Keratinocyte (primary cell): ENCODE results near the gene KIF26A. TPM values are rescaled to one million over a fixed set of nuclear protein-coding genes. Genes with fewer than 3 reads are reported as not detected.

Experiments used
- DNase-seq: peaks from one replicate; pipeline ENCODE4 v3.0.0-alpha.2; 2011; ENCODE audit warnings: low read depth, missing footprints, low spot score
- FAIRE-seq: peaks from 2 replicates; lab custom pipeline; 2011; peaks lifted over from hg19 to GRCh38; lab: Jason Lieb, UNC
- H2AFZ ChIP-seq: 2 replicates; pipeline ENCODE4 v1.6.0; 2012; ENCODE audit warnings: low read length, control low read depth, inconsistent platforms; ENCODE audit not compliant: control insufficient read depth
- H3K27ac ChIP-seq: 2 replicates; pipeline ENCODE4 v1.5.1; 2011; ENCODE audit warnings: low read length; ENCODE audit not compliant: control insufficient read depth, insufficient read depth
- H3K27me3 ChIP-seq: 3 replicates; pipeline ENCODE4 v1.6.0; 2011; ENCODE audit warnings: low read length; ENCODE audit not compliant: control insufficient read depth, insufficient read depth; ENCODE audit errors: extremely low read depth
- H3K36me3 ChIP-seq, 2 experiments: 2 replicates in 1 of 2; 3 replicates in 1 of 2; pipeline ENCODE4 v1.5.1; 2011; ENCODE audit warnings: low read length in 2 of 2, mild to moderate bottlenecking in 1 of 2; ENCODE audit not compliant: control insufficient read depth in 2 of 2, insufficient read depth in 2 of 2; ENCODE audit errors: extremely low read depth in 1 of 2
- H3K4me1 ChIP-seq: 3 replicates; pipeline ENCODE4 v1.5.1; 2011; ENCODE audit warnings: low read length; ENCODE audit not compliant: control insufficient read depth, insufficient read depth; ENCODE audit errors: extremely low read depth
- H3K4me2 ChIP-seq: 3 replicates; pipeline ENCODE4 v1.6.0; 2011; ENCODE audit warnings: low read depth, low read length; ENCODE audit not compliant: control insufficient read depth, insufficient read depth; ENCODE audit errors: extremely low read depth
- H3K4me3 ChIP-seq, 3 experiments: fragments of 200-600 bp in 1 of 3; sonication (generic) in 1 of 3; 2 replicates in 2 of 3; 3 replicates in 1 of 3; pipeline ENCODE4 v1.5.1; 2011 to 2016; ENCODE audit warnings: low read length in 3 of 3, mild to moderate bottlenecking in 3 of 3, control low read depth in 2 of 3, inconsistent platforms in 1 of 3, low read depth in 1 of 3, mixed read lengths in 1 of 3, mixed run types in 1 of 3, moderate library complexity in 1 of 3; ENCODE audit not compliant: control insufficient read depth in 2 of 3, insufficient read depth in 2 of 3; ENCODE audit errors: extremely low read depth in 1 of 3
- H3K79me2 ChIP-seq: 2 replicates; pipeline ENCODE4 v1.6.0; 2012; ENCODE audit warnings: low read length; ENCODE audit not compliant: control insufficient read depth, insufficient read depth
- H3K9ac ChIP-seq: 3 replicates; pipeline ENCODE4 v1.6.0; 2011; ENCODE audit warnings: low read length; ENCODE audit not compliant: control insufficient read depth, insufficient read depth; ENCODE audit errors: extremely low read depth
- H3K9me1 ChIP-seq: 3 replicates; pipeline ENCODE4 v1.6.0; 2011; ENCODE audit warnings: low read length; ENCODE audit not compliant: control insufficient read depth, insufficient read depth; ENCODE audit errors: extremely low read depth
- H3K9me3 ChIP-seq: 2 replicates; pipeline ENCODE4 v1.5.1; 2012; ENCODE audit warnings: low read depth, low read length; ENCODE audit not compliant: control insufficient read depth
- H4K20me1 ChIP-seq: 3 replicates; pipeline ENCODE4 v1.6.0; 2011; ENCODE audit warnings: low read length; ENCODE audit not compliant: control insufficient read depth, insufficient read depth; ENCODE audit errors: extremely low read depth
- EZH2 ChIP-seq: IDR thresholded peaks from one replicate; pipeline ENCODE4 v1.6.1; 2012; ENCODE audit warnings: inconsistent platforms, mild to moderate bottlenecking, low read length, moderate library complexity
- dilution Hi-C: fragments of 300-500 bp; cut with MboI; formaldehyde crosslinking; loops from one replicate; pipeline ENCODE4 v1.7.0; 2020; ENCODE audit warnings: low sequenced_read_pairs; ENCODE audit not compliant: extremely low pct_ligation_motif_present
- polyA plus RNA-seq, 5 experiments: library from polyadenylated mRNA; depleted of rRNA in 3 of 5; stranded (reverse) in 3 of 5; stranded (forward) in 1 of 5; unstranded in 1 of 5; fragments of >200 nt; gene quantifications; 1 replicate in 1 of 5; 2 replicates in 3 of 5; 3 replicates in 1 of 5; pipeline versions ENCODE4 v1.2.1 to v1.2.3, GENCODE V29; 2011 to 2012; ENCODE audit warnings: missing spikeins in 2 of 5, low read depth in 1 of 5, low replicate concordance in 1 of 5
- TF ChIP-seq, protein P1 (sequence below), 3 experiments: IDR thresholded peaks in 1 of 3; conservative IDR thresholded peaks in 1 of 3; optimal IDR thresholded peaks in 1 of 3; 2 replicates in 2 of 3; 3 replicates in 1 of 3; pipeline versions ENCODE3 to v1.5.1; 2011; ENCODE audit warnings: low read length in 3 of 3, mild to moderate bottlenecking in 3 of 3, moderate library complexity in 2 of 3, control low read depth in 1 of 3, inconsistent platforms in 1 of 3; ENCODE audit not compliant: insufficient read depth in 2 of 3; ENCODE audit errors: extremely low read depth in 1 of 3

KIF26A gene
- polyA plus RNA-seq, 1 donor (not counting 4 experiments of a cell fraction or from before 2014, with no cell fraction given), result 0.07 TPM

DNA sequence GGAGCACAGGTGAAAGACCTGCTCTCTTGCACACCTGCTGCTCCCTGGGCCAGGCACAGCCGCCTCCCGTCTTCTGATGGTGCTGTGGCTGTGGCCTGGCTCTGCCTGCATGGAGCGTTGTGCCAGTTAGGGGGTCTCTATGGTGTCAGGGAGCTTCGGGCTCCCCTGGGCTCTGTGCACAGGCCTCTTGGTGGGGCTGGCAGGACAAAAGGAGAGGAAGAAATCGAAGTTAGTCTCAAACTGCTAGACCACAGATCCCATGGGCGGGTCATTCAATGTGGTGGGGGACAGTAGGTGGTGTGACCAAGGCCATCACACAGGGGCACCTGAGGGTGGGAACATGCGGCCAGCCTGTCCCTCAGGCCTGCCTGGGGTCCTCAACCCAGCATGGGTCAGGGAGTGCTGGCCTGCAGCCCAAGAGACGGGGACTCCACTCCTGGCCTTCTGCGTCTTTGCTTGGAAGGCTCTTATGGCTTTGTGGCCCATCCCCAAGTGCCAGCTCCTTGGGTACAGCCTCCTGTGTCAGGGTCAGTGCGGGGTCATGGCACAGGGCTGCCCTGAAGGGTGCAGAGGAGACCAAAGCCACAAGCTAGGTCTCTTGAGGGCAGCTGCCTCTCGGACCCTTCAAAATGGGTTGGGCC lies 84.1 kb downstream of the KIF26A start:
- Histone ChIP-seq H3K27me3 (no peaks in the 10 kb centered on the region), H3K36me3 (no peaks in the 10 kb centered on the region), H3K4me3 (no peak overlapping the region), H3K9me1 (no peaks in the 10 kb centered on the region), H3K4me1 (no peaks in the 10 kb centered on the region), H4K20me1 (no peaks in the 10 kb centered on the region), H3K27ac (no peak overlapping the region), H3K9me3 (no peaks in the 10 kb centered on the region), H3K4me2 (no peak overlapping the region), H3K79me2 (no peaks in the 10 kb centered on the region), H2AFZ (no peak overlapping the region), H3K9ac (no peak overlapping the region)
- FAIRE-seq (no peak), DNase-seq (no peak)
- dilution Hi-C loops, result no loop called here
- no peak for TF ChIP-seq EZH2
- TF ChIP-seq, protein P1, sequence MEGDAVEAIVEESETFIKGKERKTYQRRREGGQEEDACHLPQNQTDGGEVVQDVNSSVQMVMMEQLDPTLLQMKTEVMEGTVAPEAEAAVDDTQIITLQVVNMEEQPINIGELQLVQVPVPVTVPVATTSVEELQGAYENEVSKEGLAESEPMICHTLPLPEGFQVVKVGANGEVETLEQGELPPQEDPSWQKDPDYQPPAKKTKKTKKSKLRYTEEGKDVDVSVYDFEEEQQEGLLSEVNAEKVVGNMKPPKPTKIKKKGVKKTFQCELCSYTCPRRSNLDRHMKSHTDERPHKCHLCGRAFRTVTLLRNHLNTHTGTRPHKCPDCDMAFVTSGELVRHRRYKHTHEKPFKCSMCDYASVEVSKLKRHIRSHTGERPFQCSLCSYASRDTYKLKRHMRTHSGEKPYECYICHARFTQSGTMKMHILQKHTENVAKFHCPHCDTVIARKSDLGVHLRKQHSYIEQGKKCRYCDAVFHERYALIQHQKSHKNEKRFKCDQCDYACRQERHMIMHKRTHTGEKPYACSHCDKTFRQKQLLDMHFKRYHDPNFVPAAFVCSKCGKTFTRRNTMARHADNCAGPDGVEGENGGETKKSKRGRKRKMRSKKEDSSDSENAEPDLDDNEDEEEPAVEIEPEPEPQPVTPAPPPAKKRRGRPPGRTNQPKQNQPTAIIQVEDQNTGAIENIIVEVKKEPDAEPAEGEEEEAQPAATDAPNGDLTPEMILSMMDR (optimal IDR thresholded peaks at IDR 0.05 in 1 of 3, IDR thresholded peaks at IDR 0.05 in 1 of 3, conservative IDR thresholded peaks at IDR 0.05 in 1 of 3; ENCODE audit: extremely low read depth in 1 of 3, insufficient read depth in 2 of 3, low read length in 3 of 3), result no peak

DNA sequence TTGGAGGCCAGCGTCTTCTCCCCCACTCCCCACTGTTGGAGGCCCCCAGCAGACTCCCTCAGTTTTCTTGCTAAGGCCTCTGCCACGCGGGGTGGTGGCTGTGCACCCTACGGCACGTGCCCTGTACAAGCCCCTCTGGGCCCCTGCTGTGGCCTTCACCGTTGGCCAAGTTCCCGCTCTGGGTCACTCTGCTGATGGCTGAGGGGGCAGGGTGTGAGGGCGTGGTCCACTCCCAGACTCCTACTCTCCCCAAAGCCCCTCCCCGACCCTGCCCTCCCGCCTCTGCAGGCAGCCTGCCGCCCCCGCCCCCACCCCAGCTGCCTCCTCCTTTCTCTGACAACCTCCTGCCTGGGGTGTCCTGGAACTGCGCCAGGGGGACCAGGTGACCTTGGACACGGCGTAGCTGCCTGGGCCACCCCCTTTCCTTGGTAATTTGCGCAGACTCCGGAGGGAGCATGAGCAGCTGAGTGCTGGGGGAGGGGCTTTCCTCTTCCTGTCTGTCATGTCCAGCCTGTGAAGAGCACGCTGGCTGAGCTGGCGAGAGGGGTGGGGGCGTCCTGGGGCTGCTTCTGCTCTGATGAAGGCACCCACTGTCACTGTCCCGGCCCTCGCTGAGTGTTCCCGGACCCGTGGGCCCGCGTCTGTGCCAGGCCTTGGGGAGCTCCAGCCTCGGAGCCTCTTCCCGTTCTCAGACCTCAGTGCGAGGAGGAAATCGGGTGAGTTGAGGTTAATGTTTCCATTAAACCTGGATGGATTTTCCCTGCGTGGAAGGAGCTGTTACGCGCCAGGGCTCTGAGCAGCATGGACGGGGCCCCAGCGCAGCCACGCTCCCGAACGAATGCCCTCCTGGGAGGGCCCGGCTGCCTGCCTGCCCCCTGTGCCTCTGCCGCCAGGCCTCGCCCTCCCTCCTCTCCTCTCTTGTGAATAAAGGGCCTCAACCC lies 85.0 kb downstream of the KIF26A start:
- FAIRE-seq (no peak), DNase-seq (no peak)
- H3K9me3 ChIP-seq, result no peaks in the 10 kb centered on the region
- H2AFZ ChIP-seq, result no peak overlapping the region
- dilution Hi-C loops, result no loop called here
- H3K27me3 ChIP-seq, result no peaks in the 10 kb centered on the region
- H3K4me2 ChIP-seq, result no peak overlapping the region
- H3K79me2 ChIP-seq, result no peaks in the 10 kb centered on the region
- no peak overlapping the region for H3K9ac ChIP-seq
- no peak overlapping the region for H3K27ac ChIP-seq
- H3K4me1 ChIP-seq, result no peaks in the 10 kb centered on the region
- TF ChIP-seq, protein P1 (optimal IDR thresholded peaks at IDR 0.05 in 1 of 3, IDR thresholded peaks at IDR 0.05 in 1 of 3, conservative IDR thresholded peaks at IDR 0.05 in 1 of 3; ENCODE audit: extremely low read depth in 1 of 3, insufficient read depth in 2 of 3, low read length in 3 of 3), result no peak
- no peaks in the 10 kb centered on the region for H3K9me1 ChIP-seq
- H4K20me1 ChIP-seq, result no peaks in the 10 kb centered on the region
- H3K36me3 ChIP-seq, result no peaks in the 10 kb centered on the region
- no peak overlapping the region for H3K4me3 ChIP-seq
